ENCODE results near the gene PROP1. TPM values are rescaled to one million over a fixed set of nuclear protein-coding genes. Genes with fewer than 3 reads are reported as not detected.
"Not testable (repeated sequence)": the region's sequence is repeated elsewhere in the genome, so short reads cannot be mapped to it uniquely, and the experiment has no call there.

The PROP1 gene
- polyA plus RNA-seq (2011; rRNA removed) (not detected in 2 replicates), polyA minus RNA-seq (2011; rRNA and poly(A)+ RNA removed) (not detected in 2 replicates)

DNA sequence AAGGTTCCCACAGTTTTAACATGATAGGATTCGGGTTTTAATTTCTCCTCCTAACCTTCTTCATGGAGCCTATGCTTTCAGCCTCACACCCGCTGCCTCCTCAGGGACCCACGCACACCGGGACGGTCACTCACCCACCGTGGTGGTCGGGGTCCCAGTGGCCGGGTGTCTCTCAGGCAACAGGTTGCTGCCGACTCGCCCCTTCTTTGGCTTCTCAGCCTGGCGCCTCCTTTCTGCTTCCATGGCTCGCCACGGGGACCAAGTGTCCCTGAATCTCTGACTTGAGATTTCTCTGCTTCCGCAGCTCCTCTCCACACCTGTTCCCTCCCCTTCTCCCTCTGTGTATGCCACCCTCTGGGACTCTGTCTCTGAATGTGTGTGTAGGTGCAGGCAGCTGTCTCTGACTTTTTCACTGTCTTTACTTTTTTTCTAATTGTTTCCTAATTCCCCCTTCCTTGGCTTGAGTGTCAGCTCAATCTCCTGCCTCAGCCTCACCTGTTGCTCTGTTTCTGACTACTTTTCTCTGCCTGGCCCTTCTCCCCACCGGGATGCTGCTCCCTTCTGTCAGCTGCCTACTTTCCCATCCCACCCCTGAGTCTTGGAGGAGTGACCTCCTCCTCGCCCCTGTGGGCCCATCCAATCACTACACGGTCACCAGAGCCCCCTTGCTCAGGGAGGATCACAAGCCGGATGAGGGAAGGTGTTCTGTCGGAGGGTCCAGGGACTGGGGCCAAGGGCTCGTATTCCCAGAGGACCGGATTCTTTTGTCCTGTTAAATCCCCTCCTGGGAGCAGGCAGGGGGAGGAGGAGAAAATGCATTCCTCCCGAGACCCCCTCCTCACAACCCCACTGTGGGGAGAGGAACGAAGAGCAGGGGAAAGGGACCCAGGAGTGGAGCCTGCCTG, at the start of gene PROP1:
TSS of gene PROP1 (minus strand) at position 552 of the 905 bp plus-strand sequence. CDS start at position 243, 309 bp downstream.
- Histone ChIP-seq H3K4me3 (ENCODE audit: low read depth, low read length) (no peak within 1 kb of the TSS), H3K27me3 (ENCODE audit: control insufficient read depth, insufficient read depth, low read length) (peaks cover 7% of the 10 kb centered on the region), H3K9me3 (ENCODE audit: control insufficient read depth, insufficient read depth, low read length) (no peaks in the 10 kb centered on the region), H3K27ac (ENCODE audit: low read depth, low read length) (no peak within 1 kb of the TSS)
- no peak for DNase-seq (ENCODE audit: low read depth, low spot score)
- TF ChIP-seq, protein P1, sequence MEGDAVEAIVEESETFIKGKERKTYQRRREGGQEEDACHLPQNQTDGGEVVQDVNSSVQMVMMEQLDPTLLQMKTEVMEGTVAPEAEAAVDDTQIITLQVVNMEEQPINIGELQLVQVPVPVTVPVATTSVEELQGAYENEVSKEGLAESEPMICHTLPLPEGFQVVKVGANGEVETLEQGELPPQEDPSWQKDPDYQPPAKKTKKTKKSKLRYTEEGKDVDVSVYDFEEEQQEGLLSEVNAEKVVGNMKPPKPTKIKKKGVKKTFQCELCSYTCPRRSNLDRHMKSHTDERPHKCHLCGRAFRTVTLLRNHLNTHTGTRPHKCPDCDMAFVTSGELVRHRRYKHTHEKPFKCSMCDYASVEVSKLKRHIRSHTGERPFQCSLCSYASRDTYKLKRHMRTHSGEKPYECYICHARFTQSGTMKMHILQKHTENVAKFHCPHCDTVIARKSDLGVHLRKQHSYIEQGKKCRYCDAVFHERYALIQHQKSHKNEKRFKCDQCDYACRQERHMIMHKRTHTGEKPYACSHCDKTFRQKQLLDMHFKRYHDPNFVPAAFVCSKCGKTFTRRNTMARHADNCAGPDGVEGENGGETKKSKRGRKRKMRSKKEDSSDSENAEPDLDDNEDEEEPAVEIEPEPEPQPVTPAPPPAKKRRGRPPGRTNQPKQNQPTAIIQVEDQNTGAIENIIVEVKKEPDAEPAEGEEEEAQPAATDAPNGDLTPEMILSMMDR (IDR thresholded peaks at IDR 0.05; ENCODE audit: low read depth, low read length): no peak
- POLR2A ChIA-PET: no interaction called here
- CTCF ChIA-PET: no interaction called here

DNA sequence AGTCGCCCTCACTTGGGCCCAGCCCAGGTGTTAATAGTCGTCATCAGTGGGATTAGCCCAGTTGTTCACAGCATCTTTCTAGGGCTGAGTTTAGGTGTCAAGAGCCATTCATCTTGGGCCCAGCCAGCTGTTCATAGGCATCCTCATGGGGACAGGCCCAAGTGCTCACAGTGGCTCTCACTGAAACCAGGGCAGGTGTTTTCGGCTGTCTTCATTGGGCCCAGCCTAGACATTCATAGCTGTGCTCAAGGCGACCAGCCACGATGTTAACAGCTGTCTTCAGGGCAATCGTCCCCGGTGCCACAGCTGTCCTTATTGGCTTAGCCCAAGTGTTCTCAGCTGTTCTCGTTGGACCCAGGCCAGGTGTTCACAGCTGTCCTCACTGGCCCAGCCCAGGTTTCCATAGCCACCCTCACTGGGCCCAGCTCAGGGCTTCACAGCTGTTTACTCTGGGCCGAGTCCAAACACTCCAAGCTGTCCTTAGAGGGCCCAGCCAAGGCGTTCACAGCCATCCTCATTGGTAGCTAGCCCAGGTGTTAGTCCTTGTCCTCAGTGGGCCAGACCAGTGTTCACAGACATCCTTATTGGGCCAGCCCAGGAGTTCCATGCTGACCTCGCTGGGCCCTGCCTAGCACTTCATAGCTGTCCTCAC, 23.5 kb upstream of the PROP1 start:
- CTCF ChIA-PET; H3K4me3 ChIP-seq (ENCODE audit: low read depth, low read length); H3K27me3 ChIP-seq (ENCODE audit: control insufficient read depth, insufficient read depth, low read length); H3K27ac ChIP-seq (ENCODE audit: low read depth, low read length); POLR2A ChIA-PET; H3K9me3 ChIP-seq (ENCODE audit: control insufficient read depth, insufficient read depth, low read length); DNase-seq (ENCODE audit: low read depth, low spot score): not testable (repeated sequence)

DNA sequence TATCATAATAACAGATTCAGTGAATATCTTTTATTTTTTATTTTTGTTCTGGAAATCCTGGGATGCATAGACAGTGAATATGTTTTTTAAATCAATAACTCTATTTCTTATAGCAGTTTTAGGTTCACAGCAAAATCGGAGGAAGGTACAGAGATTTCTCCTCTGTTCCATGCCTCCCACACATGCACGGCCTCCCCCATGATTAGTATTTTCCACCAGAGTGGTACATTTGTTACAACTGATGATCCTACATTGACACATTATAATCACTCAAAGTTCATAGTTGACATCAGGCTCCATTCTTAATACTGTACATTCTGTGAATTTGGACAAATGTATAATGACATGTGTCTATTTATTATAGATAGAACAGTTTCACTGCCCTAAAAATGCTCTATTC, 16.7 kb upstream of the PROP1 start:
- H3K27ac ChIP-seq (ENCODE audit: low read depth, low read length); H3K27me3 ChIP-seq (ENCODE audit: control insufficient read depth, insufficient read depth, low read length); DNase-seq (ENCODE audit: low read depth, low spot score); CTCF ChIA-PET; POLR2A ChIA-PET; H3K4me3 ChIP-seq (ENCODE audit: low read depth, low read length); H3K9me3 ChIP-seq (ENCODE audit: control insufficient read depth, insufficient read depth, low read length): not testable (repeated sequence)

DNA sequence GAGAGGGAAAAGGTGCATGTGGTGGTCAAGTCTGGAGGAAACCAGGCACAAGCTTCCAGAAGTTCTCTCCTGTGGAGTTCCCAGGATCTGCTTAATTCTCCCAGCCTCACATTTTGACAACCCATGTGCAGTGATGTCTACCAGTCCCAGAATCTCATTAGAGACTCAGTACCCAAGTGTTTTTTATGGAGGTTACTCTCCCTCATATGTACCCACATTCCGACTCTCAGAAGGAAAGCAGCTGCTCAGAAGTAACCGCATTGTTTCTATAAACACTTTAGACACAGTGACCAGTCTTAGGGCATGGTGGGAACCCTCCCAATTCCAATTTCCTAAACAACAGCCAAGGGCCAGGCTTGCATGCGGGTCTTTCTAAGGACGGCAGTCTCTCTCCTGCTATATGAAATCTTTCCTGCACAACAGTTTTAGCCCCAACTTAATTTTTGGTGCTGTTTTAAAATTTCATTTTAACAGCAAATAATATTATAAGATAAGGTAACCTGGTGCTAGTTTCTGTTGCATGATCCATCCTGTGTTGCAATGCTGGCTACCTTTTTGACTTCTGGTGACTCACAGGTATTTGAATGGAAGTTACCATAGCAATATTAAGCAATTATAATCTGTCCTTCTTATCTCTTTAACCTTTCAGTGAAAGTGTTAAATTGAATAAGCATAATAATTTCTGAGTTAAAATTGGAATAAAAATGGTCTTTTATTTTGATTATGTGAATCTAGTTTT, 15.9 kb upstream of the PROP1 start:
- H3K4me3 ChIP-seq (ENCODE audit: low read depth, low read length); CTCF ChIA-PET; H3K27me3 ChIP-seq (ENCODE audit: control insufficient read depth, insufficient read depth, low read length); H3K9me3 ChIP-seq (ENCODE audit: control insufficient read depth, insufficient read depth, low read length); H3K27ac ChIP-seq (ENCODE audit: low read depth, low read length); DNase-seq (ENCODE audit: low read depth, low spot score); POLR2A ChIA-PET: not testable (repeated sequence)

DNA sequence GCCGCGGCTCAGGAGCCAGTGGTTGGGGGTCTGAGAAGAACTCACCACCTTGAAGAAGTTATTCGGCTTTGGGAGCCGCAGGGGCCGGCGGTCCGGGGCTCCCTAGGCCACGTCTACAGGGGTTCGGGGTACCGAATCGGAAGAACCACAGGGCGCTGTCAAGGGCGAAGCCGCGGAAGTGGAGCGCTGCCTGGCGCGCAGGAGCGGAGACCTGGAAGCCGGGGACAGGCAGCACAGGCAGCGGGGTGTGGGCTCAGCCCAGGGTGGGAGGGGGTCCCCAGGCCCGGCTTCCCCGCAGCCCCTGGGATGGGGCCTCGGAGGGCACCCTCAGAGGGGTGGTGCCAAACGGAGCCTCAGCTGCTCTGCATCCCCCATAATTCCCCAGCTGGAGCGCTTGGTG, 11.2 kb upstream of the PROP1 start:
- CTCF ChIA-PET; H3K27ac ChIP-seq (ENCODE audit: low read depth, low read length); H3K4me3 ChIP-seq (ENCODE audit: low read depth, low read length); DNase-seq (ENCODE audit: low read depth, low spot score); H3K27me3 ChIP-seq (ENCODE audit: control insufficient read depth, insufficient read depth, low read length); POLR2A ChIA-PET; H3K9me3 ChIP-seq (ENCODE audit: control insufficient read depth, insufficient read depth, low read length): not testable (repeated sequence)

DNA sequence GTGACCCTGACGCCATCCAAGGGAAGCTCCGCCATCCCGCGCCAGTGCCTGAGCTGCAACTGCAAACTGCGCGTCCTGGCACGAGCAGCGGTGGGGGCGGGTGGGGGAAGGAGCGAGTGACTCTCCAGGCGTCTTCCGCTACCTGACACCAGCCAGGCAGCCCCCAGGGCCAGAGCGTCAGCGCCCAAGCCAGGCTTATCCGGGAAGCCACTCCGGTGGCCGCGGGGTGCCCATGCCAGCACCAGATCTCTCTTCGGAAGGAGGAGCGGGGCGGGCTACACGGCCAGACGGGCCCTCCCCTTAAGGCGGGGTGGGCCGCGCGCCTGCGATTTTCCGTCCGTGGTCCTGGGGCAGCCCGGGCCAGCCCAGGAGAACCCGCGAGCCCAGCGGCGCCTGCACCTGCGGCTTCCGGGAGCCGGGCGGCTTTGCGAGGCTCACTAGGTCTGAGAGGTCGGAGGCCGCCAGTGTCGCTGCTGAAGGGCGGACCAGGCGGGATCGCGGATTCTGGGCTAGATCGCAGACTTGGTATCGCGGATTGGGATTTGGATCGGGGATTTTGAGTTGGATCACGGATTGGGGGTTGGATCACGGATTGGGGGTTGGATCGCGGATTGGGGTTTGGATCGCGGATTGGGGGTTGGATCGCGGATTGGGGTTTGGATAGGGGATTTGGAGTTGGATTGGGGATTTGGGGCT, 10.6 kb upstream of the PROP1 start:
- H3K9me3 ChIP-seq (ENCODE audit: control insufficient read depth, insufficient read depth, low read length); CTCF ChIA-PET; H3K4me3 ChIP-seq (ENCODE audit: low read depth, low read length); POLR2A ChIA-PET; H3K27ac ChIP-seq (ENCODE audit: low read depth, low read length); H3K27me3 ChIP-seq (ENCODE audit: control insufficient read depth, insufficient read depth, low read length); DNase-seq (ENCODE audit: low read depth, low spot score): not testable (repeated sequence)

DNA sequence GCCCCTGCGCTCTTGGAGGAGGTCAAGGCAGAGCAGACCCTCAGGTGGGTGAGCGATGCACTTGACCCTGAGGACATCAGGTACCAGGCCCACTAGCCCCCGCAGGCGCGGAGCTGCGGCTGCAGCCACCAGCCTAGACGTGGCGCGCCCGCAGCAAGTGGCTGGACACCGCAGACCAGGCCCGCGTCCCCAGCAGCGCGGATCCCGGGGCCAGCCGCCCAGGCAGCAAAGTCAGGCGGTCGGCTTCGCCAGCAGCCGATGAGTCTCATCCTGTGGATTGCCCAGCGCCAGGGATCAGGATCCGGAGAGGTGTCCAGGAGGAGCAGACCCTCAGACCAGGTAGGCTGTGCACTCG, 10.1 kb upstream of the PROP1 start:
- POLR2A ChIA-PET; H3K27me3 ChIP-seq (ENCODE audit: control insufficient read depth, insufficient read depth, low read length); CTCF ChIA-PET; H3K4me3 ChIP-seq (ENCODE audit: low read depth, low read length); H3K27ac ChIP-seq (ENCODE audit: low read depth, low read length); H3K9me3 ChIP-seq (ENCODE audit: control insufficient read depth, insufficient read depth, low read length); DNase-seq (ENCODE audit: low read depth, low spot score): not testable (repeated sequence)

Measured in AG04450 (cell line).